MV-4-11 (cell line): Measurements from ENCODE around the gene ASIP.
"Not testable (repeated sequence)": the region's sequence is repeated elsewhere in the genome, so short reads cannot be mapped to it uniquely, and the experiment has no call there.

ENCODE experiments used
- DNase-seq: peaks from one replicate; lab custom pipeline; 2025; lab: John Stamatoyannopoulos, UW

The ASIP gene

GRCh38 chr20:34285450-34285849 lies 44.2 kb downstream of the ASIP start:
- no peak for DNase-seq

GRCh38 chr20:34287500-34287899 lies 46.3 kb downstream of the ASIP start:
- DNase-seq: not testable (repeated sequence)

- DNase-seq: no peak
These were observed 49.2 kb downstream of the ASIP start for GRCh38 chr20:34290471-34290870.

- DNase-seq: no peak
These were observed 51.3 kb downstream of the ASIP start for GRCh38 chr20:34292496-34292895.

GRCh38 chr20:34293119-34293518 lies 51.9 kb downstream of the ASIP start:
- no peak for DNase-seq

GRCh38 chr20:34293589-34293988 lies 52.4 kb downstream of the ASIP start:
- no peak for DNase-seq

GRCh38 chr20:34294563-34294962 lies 53.3 kb downstream of the ASIP start:
- no peak for DNase-seq

GRCh38 chr20:34295284-34295683 lies 54.1 kb downstream of the ASIP start:
- DNase-seq: no peak

- no peak for DNase-seq
These were observed 55.2 kb downstream of the ASIP start for GRCh38 chr20:34296468-34296867.

GRCh38 chr20:34298294-34298784 lies 57.1 kb downstream of the ASIP start:
- not testable (repeated sequence) for DNase-seq

GRCh38 chr20:34299556-34300255 lies 58.5 kb downstream of the ASIP start:
- DNase-seq: peak; percentile 85

- no peak for DNase-seq
These were observed 59.1 kb downstream of the ASIP start for GRCh38 chr20:34300256-34300806.

GRCh38 chr20:34300809-34301586 lies 59.8 kb downstream of the ASIP start:
- no peak for DNase-seq

- DNase-seq: no peak
These were observed 60.5 kb downstream of the ASIP start for GRCh38 chr20:34301587-34302311.

- no peak for DNase-seq
These were observed 61.1 kb downstream of the ASIP start for GRCh38 chr20:34302312-34302722.

- peak; percentile 98 for DNase-seq
These were observed 61.7 kb downstream of the ASIP start, which contains the start of gene AHCY for GRCh38 chr20:34302723-34303533. Gene AHCY, minus strand, starts transcription at chr20:34303355. Its CDS starts 85 bp downstream, at chr20:34303270.

GRCh38 chr20:34305333-34306230 lies 64.4 kb downstream of the ASIP start:
- peak; percentile 63 for DNase-seq

- no peak for DNase-seq
These were observed 68.5 kb downstream of the ASIP start for GRCh38 chr20:34309691-34310090.

- DNase-seq: no peak
These were observed 69.4 kb downstream of the ASIP start for GRCh38 chr20:34310481-34311117.
